DMS79 treated with DMSO at 0.1 percent for 48 hours (cell line): ENCODE results near the gene CACNB1.
"Not testable (repeated sequence)": the region's sequence is repeated elsewhere in the genome, so short reads cannot be mapped to it uniquely, and the experiment has no call there.

Source experiments
- DNase-seq: peaks from one replicate; lab custom pipeline; 2025; lab: John Stamatoyannopoulos, UW

CACNB1 gene

GRCh38 chr17:39174920-39175694, 22.4 kb downstream of the CACNB1 start:
- DNase-seq: peak; percentile 15

GRCh38 chr17:39173526-39174274, 23.8 kb downstream of the CACNB1 start:
- DNase-seq: no peak

- DNase-seq: no peak
Observed at GRCh38 chr17:39173080-39173479, 24.4 kb downstream of the CACNB1 start.

GRCh38 chr17:39171933-39172332, 25.5 kb downstream of the CACNB1 start:
- peak; percentile 41 for DNase-seq

GRCh38 chr17:39170558-39170957, 26.9 kb downstream of the CACNB1 start:
- DNase-seq: no peak

GRCh38 chr17:39170109-39170508, 27.4 kb downstream of the CACNB1 start:
- no peak for DNase-seq

- DNase-seq: no peak
Observed at GRCh38 chr17:39169518-39169917, 28.0 kb downstream of the CACNB1 start.

- no peak for DNase-seq
Observed at GRCh38 chr17:39169101-39169500, 28.4 kb downstream of the CACNB1 start.

- DNase-seq: not testable (repeated sequence)
Observed at GRCh38 chr17:39168503-39168902, 29.0 kb downstream of the CACNB1 start.

GRCh38 chr17:39167476-39167875, 30.0 kb downstream of the CACNB1 start:
- DNase-seq: no peak

GRCh38 chr17:39166437-39167335, 30.8 kb downstream of the CACNB1 start:
- peak; percentile 77 for DNase-seq

- DNase-seq: no peak
Observed at GRCh38 chr17:39165841-39166349, 31.6 kb downstream of the CACNB1 start, which contains the start of gene ARL5C. Gene ARL5C (minus strand): TSS chr17:39166161. CDS start chr17:39165760, 401 bp downstream.

GRCh38 chr17:39165178-39165840, 32.2 kb downstream of the CACNB1 start:
- no peak for DNase-seq

GRCh38 chr17:39164675-39165143, 32.8 kb downstream of the CACNB1 start:
- DNase-seq: no peak

- no peak for DNase-seq
Observed at GRCh38 chr17:39161962-39162361, 35.5 kb downstream of the CACNB1 start.

GRCh38 chr17:39158623-39159022, 38.8 kb downstream of the CACNB1 start:
- DNase-seq: no peak

GRCh38 chr17:39156491-39156890, 41.0 kb downstream of the CACNB1 start:
- DNase-seq: no peak

- no peak for DNase-seq
Observed at GRCh38 chr17:39155654-39156053, 41.8 kb downstream of the CACNB1 start.

- peak; percentile 84 for DNase-seq
Observed at GRCh38 chr17:39153599-39154051, 43.8 kb downstream of the CACNB1 start.

- peak; percentile 59 for DNase-seq
Observed at GRCh38 chr17:39151943-39152818, 45.3 kb downstream of the CACNB1 start.
